ENCODE results near the gene GALM. TPM values are rescaled to one million over a fixed set of nuclear protein-coding genes. Genes with fewer than 3 reads are reported as not detected.
"Not testable (repeated sequence)": the region's sequence is repeated elsewhere in the genome, so short reads cannot be mapped to it uniquely, and the experiment has no call there.

The GALM gene
- polyA plus RNA-seq, 10 donors, result 8.3 to 12.7 (median 11.3) TPM

DNA sequence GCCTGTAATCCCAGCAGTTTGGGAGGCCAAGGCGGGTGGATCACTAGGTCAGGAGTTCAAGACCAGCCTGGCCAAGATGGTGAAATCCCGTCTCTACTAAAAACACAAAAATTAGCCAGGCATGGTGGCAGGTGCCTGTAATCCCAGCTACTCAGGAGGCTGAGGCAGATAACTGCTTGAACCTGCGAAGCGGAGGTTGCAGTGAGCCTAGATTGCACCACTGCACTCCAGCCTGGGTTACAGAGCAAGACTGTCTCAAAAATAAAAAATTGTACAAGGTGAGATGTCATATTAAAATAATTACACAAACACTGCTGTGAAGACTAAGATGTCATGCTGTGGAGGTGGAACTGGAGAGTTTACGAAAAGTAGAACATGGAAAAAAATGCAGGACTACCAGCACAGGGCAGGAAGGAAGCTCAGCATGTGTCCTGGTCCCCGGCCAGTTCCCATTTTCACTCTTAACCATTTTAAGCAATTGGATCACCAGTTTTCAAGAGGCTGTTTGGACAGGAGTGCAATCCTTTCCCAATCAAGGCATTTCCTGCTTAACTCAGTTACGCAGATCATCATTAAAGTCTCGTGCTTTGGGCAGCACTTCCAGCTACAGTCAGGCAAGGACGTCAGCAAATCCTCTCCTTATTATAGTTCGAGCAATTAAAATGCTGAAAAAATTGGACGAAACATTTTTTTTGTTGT is 71.2 kb downstream of the GALM start:
- peak in 2 of 3 donors; percentile 30 to 46 for DNase-seq

DNA sequence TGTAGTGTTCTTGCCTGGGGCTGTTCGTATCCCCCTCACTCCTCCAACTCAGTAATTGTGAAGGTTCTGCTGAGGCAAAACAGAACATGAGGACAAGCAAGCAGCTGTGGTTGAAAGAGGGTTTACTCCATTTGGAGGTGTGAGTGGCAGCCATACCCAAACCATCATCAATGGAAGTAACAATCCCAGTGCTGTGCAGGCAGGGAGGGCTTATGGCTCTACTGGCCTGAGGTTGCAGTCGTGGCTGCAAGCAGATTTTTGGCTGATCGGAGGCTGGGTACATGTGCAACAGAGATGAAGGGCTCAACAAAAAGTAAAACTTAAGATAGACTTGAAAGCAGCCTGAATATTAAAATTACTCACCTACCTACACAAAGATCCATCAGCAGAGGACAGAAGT is 72.0 kb downstream of the GALM start:
- DNase-seq, result no peak

DNA sequence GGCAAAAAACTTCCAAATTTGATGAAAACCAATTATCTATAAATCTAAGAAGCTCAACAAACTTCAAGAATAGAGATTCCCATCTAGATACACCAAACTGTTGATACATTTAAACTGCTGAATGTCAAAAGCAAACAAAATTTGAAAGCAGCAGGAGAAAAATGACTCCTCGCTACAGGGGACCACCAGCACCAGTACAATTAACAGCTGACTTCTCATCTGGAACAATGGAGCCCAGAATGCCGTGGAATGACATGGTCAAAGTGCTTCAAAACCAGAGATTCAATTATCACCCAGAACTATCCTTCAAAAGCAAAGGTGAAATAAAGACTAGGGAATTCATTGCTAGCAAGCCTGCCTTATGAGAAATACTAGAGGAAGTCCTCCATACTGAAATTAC is 73.6 kb downstream of the GALM start:
- DNase-seq, result no peak

DNA sequence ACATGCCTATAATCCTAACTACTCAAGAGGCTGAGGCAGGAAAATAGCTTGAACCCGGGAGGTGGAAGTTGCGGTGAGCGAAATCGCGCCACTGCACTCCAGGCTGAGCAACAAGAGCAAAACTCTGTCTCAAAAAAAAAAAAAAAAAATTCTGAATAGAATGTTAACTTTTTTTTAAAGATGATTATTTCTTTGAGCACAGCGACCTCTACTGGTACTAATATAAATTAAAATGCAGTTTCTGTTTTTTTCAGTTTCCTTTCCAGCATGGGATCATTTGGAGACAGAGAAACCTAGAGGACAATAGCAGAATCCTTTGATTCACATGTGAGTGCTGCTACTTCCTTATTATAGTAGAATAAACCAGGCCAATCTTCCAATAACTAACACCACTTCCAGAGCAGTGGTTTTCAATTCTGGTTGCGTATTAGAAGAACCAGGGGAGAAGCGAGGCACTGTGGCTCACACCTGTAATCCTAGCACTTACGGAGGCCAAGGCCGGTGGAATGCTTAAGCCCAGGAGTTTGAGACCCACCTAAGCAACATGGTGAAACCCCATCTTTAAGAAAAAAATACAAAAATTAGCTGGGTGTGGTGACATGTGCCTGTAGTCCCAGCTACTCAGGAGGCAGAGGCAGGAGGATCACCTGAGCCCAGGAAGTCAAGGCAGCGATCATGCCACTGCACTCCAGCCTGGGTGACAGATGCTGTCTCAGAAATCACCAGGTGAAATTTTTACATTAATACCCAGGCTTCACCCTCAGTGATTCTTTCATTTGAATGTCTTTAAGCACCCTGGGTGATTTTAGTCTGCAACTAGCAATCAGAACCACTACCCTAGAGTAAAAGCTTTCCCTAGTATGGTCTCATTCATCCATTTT is 75.2 kb downstream of the GALM start:
- DNase-seq, result peak in 2 of 3 donors; percentile 54 to 68

DNA sequence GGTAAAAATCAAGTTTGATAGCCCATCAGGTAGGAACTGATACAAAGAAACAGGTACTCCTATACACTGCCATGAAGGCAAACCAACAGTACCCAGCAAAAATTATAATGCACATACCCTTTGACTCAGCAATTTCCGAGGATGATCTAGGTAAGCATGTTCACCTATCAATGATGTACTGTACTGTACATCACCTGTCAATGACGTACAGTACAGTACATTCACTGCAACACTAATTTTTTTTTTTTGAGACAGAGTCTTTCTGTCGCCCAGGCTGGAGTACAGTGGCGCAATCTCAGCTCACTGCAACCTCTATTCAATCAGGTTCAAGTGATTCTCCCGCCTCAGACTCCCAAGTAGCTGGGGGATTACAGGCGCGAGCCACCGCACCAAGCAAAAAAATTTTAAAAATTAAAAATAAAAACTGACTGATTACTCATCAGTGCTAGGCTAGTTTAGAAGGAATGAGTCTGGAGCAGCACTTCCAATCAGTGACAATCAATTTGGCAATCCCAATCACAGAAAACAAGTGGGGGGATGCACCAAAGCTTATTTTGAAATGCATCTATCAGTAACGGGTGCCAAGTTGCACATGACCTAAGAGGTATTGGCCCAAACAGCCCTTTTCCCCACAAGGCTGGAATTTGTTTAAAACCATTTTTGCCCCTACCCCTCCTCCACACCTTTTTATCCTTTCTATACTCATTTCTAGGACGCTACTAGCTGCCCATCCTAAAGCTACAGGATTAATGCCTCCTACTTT is 77.1 kb downstream of the GALM start:
- no peak for DNase-seq

DNA sequence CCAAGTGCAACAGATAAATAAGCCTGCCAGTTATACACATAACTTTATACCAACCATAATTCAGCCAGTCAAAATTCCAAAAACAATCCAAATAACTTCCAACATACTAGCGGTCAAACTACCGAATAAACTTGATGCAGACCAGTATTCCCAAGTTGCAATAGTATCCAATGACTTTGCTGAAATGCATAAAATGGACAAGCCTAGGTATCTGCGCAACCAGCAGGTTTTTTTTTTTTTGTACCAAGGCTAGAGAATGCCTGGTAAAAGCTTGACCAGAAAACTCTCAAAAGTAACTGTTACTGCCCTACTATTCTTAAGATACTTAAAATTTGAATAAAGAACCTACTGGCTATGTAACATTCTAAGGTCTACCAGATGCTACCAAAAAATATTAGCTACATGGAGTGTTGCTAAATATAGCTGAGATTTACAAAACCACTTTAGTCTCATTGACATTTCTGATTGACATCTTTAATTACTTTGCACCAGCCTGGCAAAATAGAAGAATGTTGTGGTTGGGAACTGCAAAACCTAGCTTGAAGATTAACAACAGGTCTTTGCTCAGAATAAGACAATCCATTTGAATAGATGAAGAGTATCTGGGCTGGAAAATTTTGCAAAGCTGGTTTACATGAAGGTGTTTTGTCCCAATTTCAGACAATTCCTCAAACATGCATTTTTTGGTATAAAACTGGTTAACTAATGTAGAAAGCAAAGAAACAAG is 77.9 kb downstream of the GALM start:
- DNase-seq, result no peak

DNA sequence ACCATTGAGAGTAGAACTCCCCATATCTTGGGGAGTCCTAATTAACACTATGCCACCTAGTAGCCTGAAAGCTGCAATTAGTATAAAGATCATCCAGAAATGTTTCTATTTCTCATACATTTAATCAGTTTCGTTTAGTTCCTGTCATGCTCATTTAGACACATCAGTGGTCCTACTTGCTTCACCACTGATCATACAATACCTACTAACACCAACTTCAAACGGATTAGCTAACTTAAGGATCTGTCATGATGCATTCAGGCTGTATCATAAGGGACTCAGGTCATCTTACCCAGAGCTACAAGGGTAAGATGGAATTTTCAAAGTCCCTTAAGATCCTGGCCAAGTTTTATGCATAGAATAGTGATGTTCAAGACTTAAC is 78.5 kb downstream of the GALM start:
- no peak for DNase-seq

DNA sequence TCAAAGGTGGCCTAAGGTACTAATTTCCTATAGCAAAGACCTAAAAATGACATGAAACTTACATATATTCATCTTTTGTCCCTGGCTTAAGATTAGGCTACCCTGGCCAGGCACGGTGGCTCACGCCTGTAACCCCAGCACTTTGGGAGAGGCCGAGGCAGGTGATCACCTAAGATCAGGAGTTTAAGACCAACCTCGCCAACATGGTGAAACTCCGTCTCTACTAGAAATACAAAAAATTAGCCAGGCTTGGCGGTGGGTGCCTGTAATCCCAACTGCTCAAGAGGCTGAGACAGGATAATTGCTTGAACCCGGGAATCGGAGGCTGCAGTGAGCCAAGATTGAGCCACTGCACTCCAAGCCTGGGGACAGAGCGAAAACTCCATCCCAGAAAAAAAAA is 79.4 kb downstream of the GALM start:
- DNase-seq, result no peak

DNA sequence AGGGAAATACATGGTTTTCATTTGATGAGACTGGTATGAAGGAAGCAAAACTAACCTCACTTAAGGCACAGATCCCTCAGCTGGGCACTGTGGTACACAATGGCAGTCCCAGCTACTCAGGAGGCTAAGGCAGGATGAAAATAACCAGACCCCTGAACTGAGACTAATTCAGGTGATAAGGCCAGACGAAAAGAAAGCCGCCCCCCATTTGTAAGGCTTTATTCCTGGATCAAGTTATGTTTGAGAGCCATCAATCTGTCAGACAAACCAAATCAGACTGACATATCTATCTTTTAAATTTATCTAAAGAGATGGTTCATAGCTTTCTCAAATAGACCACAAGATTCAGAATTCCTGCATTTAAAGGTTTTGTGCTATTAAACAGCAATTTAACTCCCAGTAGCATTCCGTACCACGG is 81.1 kb downstream of the GALM start:
- no peak for DNase-seq

DNA sequence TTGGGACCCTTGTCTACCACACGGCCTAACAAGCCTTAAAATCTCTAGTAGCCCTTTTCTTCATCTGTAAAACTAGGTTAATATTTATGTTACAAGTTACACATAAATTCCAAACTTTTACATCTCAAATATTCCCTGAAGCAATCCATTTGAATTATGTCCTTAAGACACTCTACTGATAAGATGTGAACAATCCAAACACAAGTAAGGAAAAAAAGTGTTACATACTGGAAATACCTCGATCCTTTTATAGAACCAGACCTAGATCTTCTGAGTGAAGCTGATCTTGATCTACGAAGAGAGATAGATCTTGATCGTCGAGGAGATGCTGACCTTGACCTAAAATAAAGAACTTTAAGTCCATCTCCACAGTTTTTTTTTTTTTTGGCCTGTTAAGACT is 81.9 kb downstream of the GALM start:
- DNase-seq, result no peak

DNA sequence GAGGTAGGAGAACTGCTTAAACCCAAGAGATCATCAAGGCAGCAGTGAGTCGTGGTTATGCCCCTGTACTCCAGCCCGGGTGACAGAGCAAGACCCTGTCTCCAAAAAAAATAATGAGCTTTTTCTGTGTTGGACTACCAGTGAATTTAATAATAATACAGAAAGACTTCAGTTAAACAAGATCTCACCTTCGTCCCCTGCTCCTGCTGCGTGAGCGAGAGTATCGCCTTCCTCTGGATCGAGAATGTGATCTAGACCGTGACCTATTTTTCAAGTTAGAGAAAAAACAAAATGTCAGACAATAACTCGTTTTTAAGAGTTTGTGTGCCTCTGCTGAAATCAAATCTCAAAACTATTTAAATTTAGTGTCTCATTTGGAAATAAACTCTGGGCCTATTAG is 82.5 kb downstream of the GALM start:
- DNase-seq, result no peak

DNA sequence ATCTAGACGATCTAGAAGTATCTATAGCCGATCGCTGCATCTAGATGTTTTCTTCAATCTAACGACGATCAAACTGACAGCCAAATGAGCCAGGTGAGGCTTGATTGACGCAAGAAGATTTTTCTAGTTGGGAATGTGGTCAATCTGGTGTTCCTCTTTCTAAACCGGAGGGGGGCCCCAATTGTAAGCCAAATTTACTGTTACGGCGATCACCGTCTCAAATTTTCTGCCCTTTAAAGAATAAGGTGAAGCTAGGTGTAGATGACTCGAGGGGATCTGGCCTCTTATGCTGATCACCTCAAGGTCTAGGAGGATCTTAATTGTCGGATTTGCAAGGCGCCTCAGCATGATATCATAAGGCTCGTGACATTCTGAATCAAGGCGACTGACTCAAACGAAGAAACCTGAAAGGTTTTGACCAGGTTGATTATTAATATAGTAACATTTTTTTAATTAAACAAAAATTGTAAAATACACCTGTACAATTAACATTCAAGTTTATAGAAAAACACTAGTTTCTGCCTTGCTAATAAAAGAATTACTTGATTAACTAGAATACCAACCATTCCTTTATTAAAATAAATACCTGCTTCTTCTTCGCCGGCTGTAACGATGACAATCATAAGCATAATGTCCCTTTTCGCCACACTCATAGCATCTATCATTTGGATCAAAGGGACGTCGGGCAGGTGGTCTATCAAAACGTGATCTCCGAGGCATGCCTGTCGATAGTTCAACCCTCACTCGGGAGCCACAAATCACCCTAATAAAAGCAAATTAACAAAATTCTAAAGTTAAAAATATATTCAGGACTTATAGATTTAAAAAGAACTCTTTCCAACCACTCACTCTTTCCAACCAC is 83.3 kb downstream of the GALM start:
- no peak for DNase-seq

DNA sequence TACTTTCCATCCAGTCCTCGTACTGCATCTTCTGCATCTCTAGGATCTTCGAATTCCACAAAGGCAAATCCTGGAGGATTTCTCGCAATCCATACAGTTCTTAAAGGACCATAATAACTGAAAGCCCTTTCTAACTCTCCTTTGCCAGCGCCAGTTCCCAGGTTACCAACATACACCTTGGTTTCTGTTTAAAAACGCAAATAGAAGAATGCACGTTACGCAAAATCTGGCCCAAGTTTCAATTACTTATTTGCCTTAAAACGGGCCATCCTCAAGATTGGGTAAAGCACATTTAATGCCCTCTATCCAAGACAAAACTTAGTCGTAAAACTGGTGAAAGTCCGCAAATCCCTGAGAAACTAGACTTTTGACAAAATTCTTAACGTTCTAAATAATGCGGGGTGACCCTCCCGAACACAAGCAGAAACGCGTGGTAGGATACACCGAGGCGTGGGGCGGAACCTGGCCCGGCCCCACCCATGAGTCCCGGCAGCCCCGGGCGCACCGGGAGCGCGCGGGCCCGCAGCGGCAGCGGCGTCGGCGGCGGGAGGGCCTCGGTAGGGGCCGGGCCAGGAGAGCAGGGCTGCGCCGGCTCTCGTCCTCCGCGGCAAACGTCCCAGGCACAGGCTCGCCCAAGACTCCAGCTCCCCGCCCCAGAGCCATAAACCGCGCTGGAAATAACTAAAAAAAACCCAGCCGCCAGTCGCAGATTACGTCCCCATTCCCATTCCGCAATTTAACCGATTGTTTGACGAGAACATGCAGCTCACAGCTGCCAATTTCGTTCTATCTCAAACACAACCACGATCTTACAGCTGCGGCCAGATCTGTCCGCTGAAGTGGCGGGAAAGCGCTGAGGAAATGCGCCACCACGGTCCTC is 84.3 kb downstream of the GALM start:
- peak in 2 of 3 donors; percentile 59 to 64 for DNase-seq

DNA sequence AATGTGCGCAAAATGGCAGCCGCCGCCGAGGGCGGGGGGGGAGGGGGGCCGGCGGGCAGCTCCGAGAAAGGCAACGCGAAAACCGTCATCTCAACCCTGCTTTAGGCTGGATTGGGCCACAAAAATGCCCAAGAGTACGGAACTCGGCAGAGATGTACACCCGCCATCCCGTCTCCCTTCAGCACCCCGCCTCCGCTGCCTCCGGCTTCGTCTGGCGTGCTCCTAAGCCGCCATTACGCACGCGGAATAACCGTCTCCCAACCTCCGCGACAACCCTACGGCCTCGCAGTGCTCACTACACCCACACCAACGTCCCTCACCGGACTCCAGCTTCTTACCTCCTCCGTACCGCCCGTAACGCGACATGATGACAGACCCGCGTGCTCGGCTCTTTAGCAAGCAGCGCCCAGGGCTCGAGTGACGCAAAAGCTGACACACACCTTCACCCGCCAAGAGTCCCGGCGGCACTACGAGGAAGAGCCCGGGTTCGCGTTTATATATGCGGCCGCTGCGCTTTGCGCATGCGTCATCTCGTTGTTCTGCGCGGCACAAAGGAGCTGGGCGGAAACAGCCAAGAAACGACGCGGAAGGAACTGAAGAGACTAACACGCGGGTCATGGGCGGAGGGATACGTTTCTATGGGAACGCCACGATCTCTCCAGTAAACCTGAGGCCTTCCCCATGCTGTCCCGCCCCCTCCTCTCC is 85.1 kb downstream of the GALM start, which contains the start of gene SRSF7:
Gene SRSF7 (minus strand): TSS at position 471 of the 705 bp plus-strand sequence. CDS start 105 bp downstream, at position 366.
- peak; percentile 100 for DNase-seq

DNA sequence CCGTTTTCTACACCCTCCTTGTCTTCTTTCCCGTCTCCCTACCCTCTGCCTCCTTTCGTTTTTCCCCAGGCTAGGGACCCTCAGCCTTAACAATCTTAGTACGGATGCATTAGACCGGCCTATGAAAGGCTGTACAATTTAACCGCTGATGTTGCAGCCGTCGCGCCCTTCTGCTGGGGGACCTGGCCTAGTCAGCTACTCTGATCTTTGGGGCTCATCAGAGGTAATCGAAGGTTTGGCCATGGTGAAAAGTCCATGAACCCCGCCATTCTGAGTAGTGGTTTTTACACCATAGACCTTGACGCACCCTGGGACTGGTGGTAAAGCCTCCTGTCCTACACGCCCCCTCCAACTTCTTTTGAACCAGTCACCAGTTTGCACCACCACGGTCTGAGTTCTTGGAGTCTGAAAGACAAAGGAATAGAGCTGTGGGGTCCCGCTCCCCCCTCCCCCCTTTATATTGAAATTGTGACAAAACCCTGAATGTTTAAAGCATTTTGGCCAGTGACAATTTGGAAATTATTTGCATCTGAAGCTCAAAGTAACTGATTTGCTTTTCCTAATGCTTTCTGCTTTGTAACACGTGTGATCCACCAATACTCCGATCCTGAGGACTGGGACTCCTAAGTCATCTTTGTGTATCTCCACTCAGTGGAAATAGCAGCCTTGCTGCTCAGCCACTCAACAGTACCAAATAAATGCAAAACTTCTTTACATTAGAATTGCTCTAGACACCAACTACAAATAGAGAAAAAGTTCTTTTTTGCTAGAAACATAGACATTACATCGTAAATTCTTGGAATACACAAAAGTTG is 85.9 kb downstream of the GALM start:
- DNase-seq, result no peak

DNA sequence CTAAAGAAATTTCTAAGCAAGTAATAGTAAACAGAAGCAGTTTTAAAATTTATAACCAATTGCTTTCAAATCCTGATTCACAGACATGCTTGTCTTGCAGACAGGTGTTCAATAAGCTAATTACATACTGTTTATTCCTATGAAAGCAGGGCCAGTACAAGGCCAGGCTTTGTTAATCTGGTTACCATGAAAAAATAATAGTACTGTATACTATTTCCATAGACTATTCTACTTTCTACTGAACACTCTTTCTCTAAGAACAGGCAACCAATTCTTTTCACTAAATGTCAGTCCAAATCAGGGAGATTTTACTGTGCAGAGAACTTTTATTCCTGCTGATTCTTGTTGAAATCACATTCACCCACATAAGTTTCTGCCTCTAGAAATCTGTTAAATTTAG is 88.1 kb downstream of the GALM start:
- DNase-seq, result no peak

DNA sequence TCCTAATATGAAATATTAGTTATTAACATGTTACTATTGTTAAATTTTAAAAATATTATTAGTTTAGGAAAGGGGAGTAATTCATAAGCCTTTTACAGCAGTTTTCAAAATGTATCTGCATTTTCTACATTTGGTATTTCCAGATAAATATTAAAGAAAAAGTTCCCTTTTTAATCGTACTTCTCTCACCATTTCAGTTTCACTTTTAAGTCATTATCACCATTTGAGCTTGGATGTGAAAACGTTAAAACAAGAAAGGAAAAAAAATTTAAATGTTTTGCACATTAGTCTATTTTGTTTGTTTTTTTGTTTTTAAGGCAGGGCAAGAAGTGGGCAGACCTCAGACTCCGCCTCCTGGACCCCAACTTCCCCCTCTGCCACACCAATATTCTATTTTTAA is 88.6 kb downstream of the GALM start:
- DNase-seq, result no peak

DNA sequence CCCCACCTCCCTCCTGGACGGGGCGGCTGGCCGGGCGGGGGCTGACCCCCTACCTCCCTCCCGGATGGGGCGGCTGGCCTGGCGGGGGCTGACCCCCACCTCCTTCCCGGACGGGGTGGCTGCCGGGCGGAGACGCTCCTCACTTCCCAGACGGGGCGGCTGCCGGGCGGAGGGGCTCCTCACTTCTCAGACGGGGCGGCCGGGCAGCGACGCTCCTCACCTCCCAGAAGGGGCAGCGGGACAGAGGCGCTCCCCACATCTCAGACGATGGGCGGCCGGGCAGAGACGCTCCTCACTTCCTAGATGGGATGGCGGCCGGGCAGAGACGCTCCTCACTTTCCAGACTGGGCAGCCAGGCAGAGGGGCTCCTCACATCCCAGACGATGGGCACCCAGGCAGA is 90.0 kb downstream of the GALM start:
- DNase-seq, result not testable (repeated sequence)
